Stimulated activated CD8-positive, alpha-beta memory T cell treated with anti-CD3 and anti-CD28 coated beads, Interleukin-12 subunit alpha, Interleukin-12 subunit beta, amount 100 ng/mL, for 1 hour (primary cell): ENCODE data around the gene CNMD.
"Not testable (repeated sequence)": the region's sequence is repeated elsewhere in the genome, so short reads cannot be mapped to it uniquely, and the experiment has no call there.

Source experiments
- DNase-seq: peaks from one replicate; pipeline ENCODE4 v3.0.0-alpha.2; 2020; ENCODE audit warnings: low read depth

CNMD gene

DNA sequence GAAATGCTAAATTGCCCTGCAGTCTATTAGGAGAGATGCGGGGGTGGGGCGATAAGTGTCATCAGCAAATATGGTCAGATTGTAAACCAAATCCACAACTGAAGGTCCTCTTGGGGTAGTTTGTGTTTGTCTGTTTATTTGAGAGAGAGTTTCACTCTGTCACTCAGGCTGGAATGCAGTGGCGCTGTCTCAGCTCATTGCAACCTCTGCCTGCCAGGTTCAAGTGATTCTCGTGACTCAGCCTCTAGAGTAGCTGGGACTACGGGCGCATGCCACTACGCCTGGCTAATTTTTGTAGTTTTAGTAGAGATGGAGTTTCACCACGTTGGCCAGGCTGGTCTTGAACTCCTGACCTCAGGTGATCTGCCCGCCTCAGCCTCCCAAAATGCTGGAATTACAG lies 53.8 kb downstream of the CNMD start:
- DNase-seq: not testable (repeated sequence)

DNA sequence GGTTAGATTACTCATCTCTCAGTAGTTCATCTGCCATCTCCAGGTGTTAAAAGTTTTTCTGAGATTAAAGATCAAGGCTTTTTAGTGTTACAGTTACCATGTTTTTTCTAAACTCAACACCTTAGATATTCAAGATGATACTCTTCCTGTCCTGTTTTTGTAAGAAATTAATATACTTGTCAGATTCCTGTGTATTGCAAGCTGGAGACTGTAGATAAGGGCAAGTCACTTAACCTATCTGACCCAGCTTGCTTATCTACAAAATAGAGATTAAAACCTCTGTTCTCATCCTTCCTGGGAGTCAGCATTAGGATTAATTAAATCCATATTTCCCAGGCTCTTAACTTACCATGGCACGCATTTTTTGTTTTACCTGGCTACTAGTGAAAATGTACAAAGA lies 61.8 kb downstream of the CNMD start:
- no peak for DNase-seq

DNA sequence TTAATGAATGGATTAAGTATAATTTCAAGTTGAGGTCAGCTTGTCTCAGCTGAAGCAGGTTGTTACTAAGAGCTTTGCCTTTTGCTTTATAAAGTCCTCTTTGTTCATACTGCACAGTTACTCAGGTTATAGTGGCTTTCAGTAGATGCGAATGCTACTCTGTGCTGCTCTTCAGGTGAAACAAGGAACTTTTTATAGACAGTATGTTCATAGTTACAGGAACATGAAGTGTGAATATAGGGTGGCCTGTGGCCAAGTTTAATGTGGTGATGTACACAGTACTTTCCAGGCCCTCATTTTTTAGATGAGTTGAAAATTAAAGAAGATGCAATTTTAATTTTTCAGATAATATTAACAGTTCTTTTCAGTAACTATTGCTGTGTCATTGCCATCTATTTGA lies 66.2 kb downstream of the CNMD start:
- no peak for DNase-seq

DNA sequence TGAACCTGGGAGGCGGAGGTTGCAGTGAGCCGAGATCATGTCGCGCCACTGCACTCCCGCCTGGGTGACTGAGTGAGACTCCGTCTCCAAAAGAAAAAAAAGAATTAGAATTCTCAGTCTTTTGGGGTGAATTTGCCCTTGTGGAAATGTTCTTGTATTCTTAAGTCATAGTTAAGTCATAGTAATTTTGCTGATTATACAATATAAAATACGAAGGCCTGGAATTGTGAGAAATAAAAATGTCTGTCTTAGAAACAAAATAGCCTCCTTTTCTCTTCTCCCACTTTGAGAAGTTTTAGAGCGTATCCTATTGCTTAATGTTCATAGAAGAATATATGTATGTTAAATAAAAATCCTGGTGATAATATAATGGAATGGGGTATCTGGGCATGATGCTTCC lies 68.9 kb downstream of the CNMD start:
- no peak for DNase-seq

DNA sequence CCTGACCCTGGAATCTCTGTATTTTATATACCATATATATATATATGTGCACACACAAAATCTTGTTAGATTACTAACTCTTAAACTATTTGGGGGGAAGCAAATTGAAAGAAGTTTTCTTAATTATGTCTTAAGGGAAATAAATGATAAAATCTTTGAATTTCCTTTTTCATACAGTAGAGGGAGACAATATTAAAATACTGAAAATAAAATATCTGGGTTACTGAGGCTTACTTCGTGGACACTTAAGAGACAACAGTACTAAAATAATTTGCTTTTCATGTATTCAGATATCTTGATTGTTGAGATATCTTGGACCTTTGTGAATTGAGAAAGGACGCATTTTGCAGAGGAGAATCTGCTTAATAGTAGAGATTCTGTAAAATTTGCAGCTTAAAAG lies 69.9 kb downstream of the CNMD start:
- DNase-seq: no peak

DNA sequence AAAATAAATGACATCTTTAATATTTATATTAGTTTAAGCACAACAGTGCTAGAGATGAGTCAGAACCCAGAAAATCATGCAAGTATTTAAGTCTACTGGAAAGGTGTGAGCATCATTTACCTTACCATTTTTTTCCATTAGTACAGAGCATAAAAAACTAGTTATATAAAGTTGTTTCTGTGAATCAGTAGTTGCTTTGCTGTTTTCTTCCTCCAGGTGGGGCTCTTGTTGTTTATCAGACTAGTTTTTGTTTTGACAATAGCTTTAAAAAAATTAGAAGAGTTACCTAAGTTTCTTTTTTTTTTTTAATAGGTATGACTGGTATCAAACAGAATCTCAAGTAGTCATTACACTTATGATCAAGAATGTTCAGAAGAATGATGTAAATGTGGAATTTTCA lies 74.3 kb downstream of the CNMD start:
- DNase-seq: no peak

DNA sequence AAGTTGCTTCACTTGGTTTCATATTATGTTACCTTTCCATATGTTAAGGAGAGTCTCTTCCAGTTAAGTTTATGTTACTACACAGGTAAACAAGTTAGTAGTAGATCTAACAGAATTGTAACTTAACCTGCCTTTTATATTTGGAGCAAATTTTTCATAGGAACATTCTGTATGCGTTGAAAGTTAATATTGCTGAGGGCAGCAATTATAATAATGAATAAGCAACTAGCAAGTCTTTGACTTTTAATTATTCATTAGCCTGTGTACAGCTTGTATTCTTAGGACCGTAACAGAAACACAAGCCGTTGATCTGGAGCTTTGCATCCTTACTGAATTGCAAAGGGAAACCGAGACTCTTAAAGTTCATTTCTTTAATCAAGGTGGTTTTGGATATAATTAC lies 75.3 kb downstream of the CNMD start:
- no peak for DNase-seq

DNA sequence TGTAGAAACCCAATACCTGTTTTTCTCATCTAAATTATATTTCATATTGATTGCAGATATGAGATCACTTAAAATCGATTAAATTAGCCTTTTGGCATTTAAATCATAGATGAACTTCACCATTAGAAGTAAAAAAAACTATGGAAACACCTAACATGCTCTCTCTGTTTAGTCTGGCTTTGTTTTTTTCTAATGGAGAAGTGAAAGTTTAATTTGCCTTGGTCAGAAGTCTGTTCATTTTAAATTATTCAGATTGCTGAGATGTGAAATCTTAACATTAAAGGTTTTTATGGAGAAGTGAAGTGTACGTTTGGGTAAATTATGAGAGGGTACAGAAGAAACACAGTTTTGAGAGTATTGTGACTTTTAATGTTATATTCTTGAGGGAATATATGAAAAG lies 80.3 kb downstream of the CNMD start:
- no peak for DNase-seq
